Neural cell (in vitro differentiated cells): Measurements from ENCODE around the gene PTPRZ1. TPM values are rescaled to one million over a fixed set of nuclear protein-coding genes. Genes with fewer than 3 reads are reported as not detected.

Source experiments
- H2AFZ ChIP-seq: fragments of 200-600, 300-800 bp; sonication (generic), shearing (Covaris generic); 2 replicates; pipeline ENCODE4 v1.6.0; 2014; ENCODE audit warnings: low read depth, mild to moderate bottlenecking, antibody characterized with exemption, low read length, moderate library complexity
- H3F3A ChIP-seq: fragments of 200-600 bp; shearing (Covaris generic); 2 replicates; pipeline ENCODE4 v1.6.1; 2016; ENCODE audit warnings: mild to moderate bottlenecking, moderate library complexity, mixed read lengths, antibody characterized with exemption, low read length; ENCODE audit not compliant: insufficient read depth, poor library complexity, severe bottlenecking
- H3K27ac ChIP-seq: fragments of 200-600, 300-800 bp; sonication (generic), shearing (Covaris generic); 2 replicates; pipeline ENCODE4 v1.5.1; 2014; ENCODE audit warnings: mild to moderate bottlenecking, low read length, moderate library complexity
- H3K27me3 ChIP-seq: fragments of 300-800, 200-600 bp; sonication (generic), shearing (Covaris generic); 2 replicates; pipeline ENCODE4 v1.6.0; 2014; ENCODE audit warnings: mild to moderate bottlenecking, low read depth, low read length, moderate library complexity; ENCODE audit not compliant: insufficient read depth
- H3K36me3 ChIP-seq: fragments of 300-800, 200-600 bp; sonication (generic), shearing (Covaris generic); 2 replicates; pipeline ENCODE4 v1.5.1; 2014; ENCODE audit warnings: mild to moderate bottlenecking, antibody characterized with exemption, low read length, moderate library complexity; ENCODE audit not compliant: insufficient read depth
- H3K4me2 ChIP-seq: fragments of 300-800, 200-600 bp; sonication (generic), shearing (Covaris generic); 2 replicates; pipeline ENCODE4 v1.6.0; 2014; ENCODE audit warnings: mild to moderate bottlenecking, low read length
- H3K4me3 ChIP-seq: fragments of 300-800, 200-600 bp; sonication (generic), shearing (Covaris generic); 2 replicates; pipeline ENCODE4 v1.5.1; 2014; ENCODE audit warnings: mild to moderate bottlenecking, low read length, moderate library complexity
- H3K79me2 ChIP-seq: fragments of 200-600 bp; shearing (Covaris generic); replicated peaks from 2 replicates; pipeline ENCODE4 v1.6.0; 2014; ENCODE audit warnings: mild to moderate bottlenecking, low read length, moderate library complexity; ENCODE audit not compliant: insufficient read depth
- H3K9ac ChIP-seq: fragments of 300-800, 200-600 bp; sonication (generic), shearing (Covaris generic); 2 replicates; pipeline ENCODE4 v1.6.1; 2016; ENCODE audit warnings: mild to moderate bottlenecking, low read length, mixed read lengths
- H3K9me2 ChIP-seq: fragments of 200-600 bp; shearing (Covaris generic); 2 replicates; pipeline ENCODE4 v1.6.1; 2016; ENCODE audit warnings: mild to moderate bottlenecking, low read length, mixed read lengths; ENCODE audit not compliant: insufficient read depth
- H3K9me3 ChIP-seq: fragments of 200-600, 300-800 bp; sonication (generic), shearing (Covaris generic); 2 replicates; pipeline ENCODE4 v1.6.1; 2016; ENCODE audit warnings: mild to moderate bottlenecking, mixed run types, low read length, moderate library complexity, mixed read lengths
- H4K20me1 ChIP-seq: fragments of 200-600 bp; shearing (Covaris generic); 2 replicates; pipeline ENCODE4 v1.6.1; 2016; ENCODE audit warnings: mild to moderate bottlenecking, mixed run types; ENCODE audit not compliant: insufficient read depth
- EP300 ChIP-seq: fragments of 450-650 bp; conservative IDR thresholded peaks from 2 replicates; pipeline ENCODE4 v1.6.1; 2014; ENCODE audit warnings: antibody characterized with exemption, mild to moderate bottlenecking, moderate library complexity; ENCODE audit not compliant: poor library complexity, severe bottlenecking
- EZH2 ChIP-seq: fragments of 200-600, 300-800 bp; shearing (Covaris generic), sonication (generic); IDR thresholded peaks from 2 replicates; pipeline ENCODE4 v1.6.1; 2014; ENCODE audit warnings: antibody characterized with exemption, low read length, borderline replicate concordance, mild to moderate bottlenecking; ENCODE audit not compliant: insufficient read depth, poor library complexity, severe bottlenecking
- MXI1 ChIP-seq: fragments of 450-650 bp; conservative IDR thresholded peaks from 2 replicates; pipeline ENCODE4 v1.6.1; 2014; ENCODE audit warnings: antibody characterized with exemption, mild to moderate bottlenecking; ENCODE audit not compliant: poor library complexity, severe bottlenecking
- POLR2AphosphoS5 ChIP-seq: IDR thresholded peaks from 2 replicates; pipeline ENCODE4 v1.6.1; 2012
- RAD21 ChIP-seq: fragments of 450-650 bp; conservative IDR thresholded peaks from 2 replicates; pipeline ENCODE4 v1.6.1; 2014; ENCODE audit warnings: antibody characterized with exemption, mild to moderate bottlenecking, moderate library complexity
- SMC3 ChIP-seq: fragments of 450-650 bp; conservative IDR thresholded peaks from 2 replicates; pipeline ENCODE4 v1.6.1; 2014; ENCODE audit warnings: antibody characterized with exemption, mild to moderate bottlenecking, moderate library complexity; ENCODE audit not compliant: poor library complexity
- TAF1 ChIP-seq: IDR thresholded peaks from 2 replicates; pipeline ENCODE4 v1.6.1; 2012; ENCODE audit warnings: low read depth
- polyA plus RNA-seq: library from polyadenylated mRNA; depleted of rRNA; stranded (reverse); fragments of >200 nt; gene quantifications from 2 replicates; pipeline ENCODE4 v1.2.3, GENCODE V29; 2014
- TF ChIP-seq, protein P1 (sequence below): IDR thresholded peaks from 2 replicates; pipeline ENCODE4 v1.6.1; 2012; ENCODE audit warnings: borderline replicate concordance
- TF ChIP-seq, protein P2 (sequence below): fragments of 450-650 bp; IDR thresholded peaks from 2 replicates; pipeline ENCODE4 v1.5.1; 2014; ENCODE audit warnings: antibody characterized with exemption, mild to moderate bottlenecking, moderate library complexity; ENCODE audit not compliant: poor library complexity, severe bottlenecking

PTPRZ1 gene
- polyA plus RNA-seq, 1 donor from 2014 or later = 11.8 TPM

DNA sequence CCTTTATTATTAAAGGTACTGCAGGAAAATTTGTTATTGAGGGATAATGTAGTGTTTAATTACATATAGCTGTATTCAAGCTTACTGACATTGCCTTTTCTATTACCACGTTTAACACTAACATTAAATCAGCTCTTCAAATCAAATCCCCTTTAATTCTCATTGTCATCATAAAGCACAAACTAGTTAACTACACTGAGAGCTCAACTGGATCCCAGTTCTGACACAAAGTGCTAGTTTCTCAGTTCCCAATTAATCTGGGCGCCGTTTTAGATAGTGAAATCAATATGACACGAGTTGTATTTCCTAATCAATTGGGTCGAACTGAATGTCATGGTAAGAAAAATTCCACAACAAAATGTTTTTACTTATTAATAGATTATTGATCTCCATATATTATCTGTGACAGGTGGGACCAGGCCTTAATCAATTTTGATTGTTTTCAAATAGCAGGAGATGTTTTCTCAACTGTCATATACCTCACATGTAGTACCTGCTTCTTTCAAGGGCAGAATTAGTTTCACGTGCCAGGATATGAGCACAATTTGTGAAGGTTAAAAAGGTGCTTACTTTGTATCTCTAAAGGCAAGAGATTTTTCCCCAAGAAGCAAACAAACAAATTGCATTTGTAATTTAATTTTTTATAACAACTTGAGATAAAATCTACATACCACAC lies 200.1 kb downstream of the PTPRZ1 start:
- Histone ChIP-seq H3K4me3 (no peak overlapping the region), H3K36me3 (peaks cover 4% of the 10 kb centered on the region), H3K27me3 (no peaks in the 10 kb centered on the region), H3K79me2 (no peaks in the 10 kb centered on the region), H3F3A (no peaks in the 10 kb centered on the region), H3K9me3 (no peaks in the 10 kb centered on the region), H2AFZ (no peak overlapping the region), H3K9ac (no peak overlapping the region), H3K27ac (no peak overlapping the region), H3K9me2 (no peaks in the 10 kb centered on the region), H4K20me1 (no peaks in the 10 kb centered on the region), H3K4me2 (no peak overlapping the region)
- TF ChIP-seq RAD21 (no peak), POLR2AphosphoS5 (no peak), MXI1 (no peak), SMC3 (no peak), TAF1 (no peak)
- TF ChIP-seq, protein P1, sequence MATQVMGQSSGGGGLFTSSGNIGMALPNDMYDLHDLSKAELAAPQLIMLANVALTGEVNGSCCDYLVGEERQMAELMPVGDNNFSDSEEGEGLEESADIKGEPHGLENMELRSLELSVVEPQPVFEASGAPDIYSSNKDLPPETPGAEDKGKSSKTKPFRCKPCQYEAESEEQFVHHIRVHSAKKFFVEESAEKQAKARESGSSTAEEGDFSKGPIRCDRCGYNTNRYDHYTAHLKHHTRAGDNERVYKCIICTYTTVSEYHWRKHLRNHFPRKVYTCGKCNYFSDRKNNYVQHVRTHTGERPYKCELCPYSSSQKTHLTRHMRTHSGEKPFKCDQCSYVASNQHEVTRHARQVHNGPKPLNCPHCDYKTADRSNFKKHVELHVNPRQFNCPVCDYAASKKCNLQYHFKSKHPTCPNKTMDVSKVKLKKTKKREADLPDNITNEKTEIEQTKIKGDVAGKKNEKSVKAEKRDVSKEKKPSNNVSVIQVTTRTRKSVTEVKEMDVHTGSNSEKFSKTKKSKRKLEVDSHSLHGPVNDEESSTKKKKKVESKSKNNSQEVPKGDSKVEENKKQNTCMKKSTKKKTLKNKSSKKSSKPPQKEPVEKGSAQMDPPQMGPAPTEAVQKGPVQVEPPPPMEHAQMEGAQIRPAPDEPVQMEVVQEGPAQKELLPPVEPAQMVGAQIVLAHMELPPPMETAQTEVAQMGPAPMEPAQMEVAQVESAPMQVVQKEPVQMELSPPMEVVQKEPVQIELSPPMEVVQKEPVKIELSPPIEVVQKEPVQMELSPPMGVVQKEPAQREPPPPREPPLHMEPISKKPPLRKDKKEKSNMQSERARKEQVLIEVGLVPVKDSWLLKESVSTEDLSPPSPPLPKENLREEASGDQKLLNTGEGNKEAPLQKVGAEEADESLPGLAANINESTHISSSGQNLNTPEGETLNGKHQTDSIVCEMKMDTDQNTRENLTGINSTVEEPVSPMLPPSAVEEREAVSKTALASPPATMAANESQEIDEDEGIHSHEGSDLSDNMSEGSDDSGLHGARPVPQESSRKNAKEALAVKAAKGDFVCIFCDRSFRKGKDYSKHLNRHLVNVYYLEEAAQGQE = no peak
- TF ChIP-seq, protein P2, sequence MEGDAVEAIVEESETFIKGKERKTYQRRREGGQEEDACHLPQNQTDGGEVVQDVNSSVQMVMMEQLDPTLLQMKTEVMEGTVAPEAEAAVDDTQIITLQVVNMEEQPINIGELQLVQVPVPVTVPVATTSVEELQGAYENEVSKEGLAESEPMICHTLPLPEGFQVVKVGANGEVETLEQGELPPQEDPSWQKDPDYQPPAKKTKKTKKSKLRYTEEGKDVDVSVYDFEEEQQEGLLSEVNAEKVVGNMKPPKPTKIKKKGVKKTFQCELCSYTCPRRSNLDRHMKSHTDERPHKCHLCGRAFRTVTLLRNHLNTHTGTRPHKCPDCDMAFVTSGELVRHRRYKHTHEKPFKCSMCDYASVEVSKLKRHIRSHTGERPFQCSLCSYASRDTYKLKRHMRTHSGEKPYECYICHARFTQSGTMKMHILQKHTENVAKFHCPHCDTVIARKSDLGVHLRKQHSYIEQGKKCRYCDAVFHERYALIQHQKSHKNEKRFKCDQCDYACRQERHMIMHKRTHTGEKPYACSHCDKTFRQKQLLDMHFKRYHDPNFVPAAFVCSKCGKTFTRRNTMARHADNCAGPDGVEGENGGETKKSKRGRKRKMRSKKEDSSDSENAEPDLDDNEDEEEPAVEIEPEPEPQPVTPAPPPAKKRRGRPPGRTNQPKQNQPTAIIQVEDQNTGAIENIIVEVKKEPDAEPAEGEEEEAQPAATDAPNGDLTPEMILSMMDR = no peak

DNA sequence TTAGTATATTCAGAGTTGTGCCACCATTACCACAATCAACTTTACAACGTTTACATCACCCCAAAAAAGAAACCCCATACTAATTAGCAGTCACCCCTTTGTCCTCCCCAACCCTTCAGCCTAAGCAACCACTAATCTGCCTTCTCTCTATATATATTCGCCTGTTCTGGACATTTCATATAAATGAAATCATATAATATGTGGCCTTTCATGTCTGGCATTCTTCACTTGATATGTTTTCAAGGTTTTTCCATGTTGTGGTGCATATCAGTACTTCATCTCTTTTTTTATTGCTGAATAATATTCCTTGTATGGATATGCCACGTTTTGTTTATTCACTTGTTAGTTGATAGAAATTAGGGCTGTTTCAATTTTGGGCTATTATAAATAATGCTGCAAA lies 200.7 kb downstream of the PTPRZ1 start:
- Histone ChIP-seq H2AFZ (no peak overlapping the region), H3K9ac (no peak overlapping the region), H4K20me1 (no peaks in the 10 kb centered on the region), H3K79me2 (no peaks in the 10 kb centered on the region), H3K4me2 (no peak overlapping the region), H3K4me3 (no peak overlapping the region), H3K9me2 (no peaks in the 10 kb centered on the region), H3K27ac (no peak overlapping the region), H3F3A (no peaks in the 10 kb centered on the region), H3K36me3 (peaks cover 4% of the 10 kb centered on the region), H3K27me3 (no peaks in the 10 kb centered on the region), H3K9me3 (no peaks in the 10 kb centered on the region)
- TF ChIP-seq, protein P1 = no peak
- TF ChIP-seq EZH2 (no peak), MXI1 (no peak), POLR2AphosphoS5 (no peak), RAD21 (no peak), EP300 (no peak), SMC3 (no peak), TAF1 (no peak)
- TF ChIP-seq, protein P2 = no peak
